T-helper 1 cell treated with Interleukin-12 subunit alpha and Interleukin-12 subunit beta and Interleukin-4 antibody, amounts not matched to agents 30 μg/mL and 1 μg/mL, for 36 hours (primary cell): Measurements from ENCODE around the gene METTL5.
"Not testable (repeated sequence)": the region's sequence is repeated elsewhere in the genome, so short reads cannot be mapped to it uniquely, and the experiment has no call there.

Source experiments
- H3K27ac Mint-ChIP-seq: one replicate; pipeline ENCODE4 v1.8.0; 2021; ENCODE audit warnings: mild to moderate bottlenecking, mixed read lengths
- H3K27me3 Mint-ChIP-seq: one replicate; pipeline ENCODE4 v1.8.0; 2021; ENCODE audit warnings: low read depth, mixed read lengths
- H3K36me3 Mint-ChIP-seq: one replicate; pipeline ENCODE4 v1.8.0; 2021; ENCODE audit warnings: low read depth, mixed read lengths
- H3K4me1 Mint-ChIP-seq: one replicate; pipeline ENCODE4 v1.8.0; 2021; ENCODE audit warnings: low read depth, mixed read lengths
- H3K4me3 Mint-ChIP-seq: one replicate; pipeline ENCODE4 v1.8.0; 2021; ENCODE audit warnings: mild to moderate bottlenecking, moderate library complexity, mixed read lengths
- H3K9me3 Mint-ChIP-seq: one replicate; pipeline ENCODE4 v1.8.0; 2021; ENCODE audit warnings: mixed read lengths

The METTL5 gene

GRCh38 chr2:169817369-169817768 lies 7.3 kb downstream of the METTL5 start:
- H3K9me3 Mint-ChIP-seq, H3K27me3 Mint-ChIP-seq, H3K27ac Mint-ChIP-seq, H3K4me3 Mint-ChIP-seq: not testable (repeated sequence)
- Mint-ChIP-seq H3K36me3 (peaks cover 38% of the 10 kb centered on the region), H3K4me1 (peaks cover 13% of the 10 kb centered on the region)

GRCh38 chr2:169816961-169817360 lies 7.7 kb downstream of the METTL5 start:
- H3K9me3 Mint-ChIP-seq, H3K4me3 Mint-ChIP-seq, H3K27ac Mint-ChIP-seq, H3K27me3 Mint-ChIP-seq: not testable (repeated sequence)
- Mint-ChIP-seq H3K4me1 (peaks cover 13% of the 10 kb centered on the region), H3K36me3 (peaks cover 40% of the 10 kb centered on the region)

GRCh38 chr2:169815849-169816248 lies 8.9 kb downstream of the METTL5 start:
- Mint-ChIP-seq H3K4me3 (no peak overlapping the region), H3K9me3 (peaks cover 9% of the 10 kb centered on the region)

GRCh38 chr2:169808221-169808620 lies 16.5 kb downstream of the METTL5 start:
- Mint-ChIP-seq H3K4me3 (no peak overlapping the region), H3K27me3 (no peaks in the 10 kb centered on the region), H3K9me3 (no peaks in the 10 kb centered on the region), H3K4me1 (peaks cover 2% of the 10 kb centered on the region), H3K36me3 (peaks cover 42% of the 10 kb centered on the region), H3K27ac (no peak overlapping the region)

More at GRCh38 chr2:169815849-169816248, 8.9 kb downstream of the METTL5 start:
- no peak overlapping the region for H3K27ac Mint-ChIP-seq
- no peaks in the 10 kb centered on the region for H3K27me3 Mint-ChIP-seq
- peaks cover 7% of the 10 kb centered on the region for H3K4me1 Mint-ChIP-seq
- peaks cover 40% of the 10 kb centered on the region for H3K36me3 Mint-ChIP-seq

- H3K36me3 Mint-ChIP-seq: peaks cover 42% of the 10 kb centered on the region
- no peaks in the 10 kb centered on the region for H3K27me3 Mint-ChIP-seq
- H3K27ac Mint-ChIP-seq: no peak overlapping the region
- H3K4me3 Mint-ChIP-seq: no peak overlapping the region
- H3K9me3 Mint-ChIP-seq: no peaks in the 10 kb centered on the region
- peaks cover 9% of the 10 kb centered on the region for H3K4me1 Mint-ChIP-seq
These were observed 18.1 kb downstream of the METTL5 start for GRCh38 chr2:169806586-169806985.

GRCh38 chr2:169803480-169803879 lies 21.2 kb downstream of the METTL5 start:
- H3K4me3 Mint-ChIP-seq: no peak overlapping the region
- peaks cover 15% of the 10 kb centered on the region for H3K4me1 Mint-ChIP-seq
- peaks cover 30% of the 10 kb centered on the region for H3K36me3 Mint-ChIP-seq
- no peak overlapping the region for H3K27ac Mint-ChIP-seq
- H3K27me3 Mint-ChIP-seq: no peaks in the 10 kb centered on the region
- H3K9me3 Mint-ChIP-seq: no peaks in the 10 kb centered on the region

GRCh38 chr2:169798718-169799592 lies 25.8 kb downstream of the METTL5 start, which contains the start of gene SSB:
Gene SSB (plus strand): TSS chr2:169798871. CDS start chr2:169800961, 2,090 bp downstream.
- H3K27ac Mint-ChIP-seq: peak within 1 kb of the TSS; percentile 81
- H3K4me3 Mint-ChIP-seq: peak within 1 kb of the TSS; percentile 90
- peaks cover 19% of the 10 kb centered on the region for H3K4me1 Mint-ChIP-seq
- peaks cover 6% of the 10 kb centered on the region for H3K27me3 Mint-ChIP-seq
- H3K36me3 Mint-ChIP-seq: peaks cover 12% of the 10 kb centered on the region
- H3K9me3 Mint-ChIP-seq: no peaks in the 10 kb centered on the region

GRCh38 chr2:169798397-169798717 lies 26.3 kb downstream of the METTL5 start:
- H3K4me3 Mint-ChIP-seq: peak overlapping the region; percentile 78
- H3K27me3 Mint-ChIP-seq: peaks cover 10% of the 10 kb centered on the region
- H3K36me3 Mint-ChIP-seq: peaks cover 12% of the 10 kb centered on the region
- H3K4me1 Mint-ChIP-seq: peaks cover 19% of the 10 kb centered on the region
- no peaks in the 10 kb centered on the region for H3K9me3 Mint-ChIP-seq
- H3K27ac Mint-ChIP-seq: peak overlapping the region; percentile 72

- peak overlapping the region; percentile 63 for H3K4me3 Mint-ChIP-seq
- peaks cover 18% of the 10 kb centered on the region for H3K4me1 Mint-ChIP-seq
- peak overlapping the region; percentile 22 for H3K27ac Mint-ChIP-seq
- H3K27me3 Mint-ChIP-seq: peaks cover 14% of the 10 kb centered on the region
- H3K36me3 Mint-ChIP-seq: peaks cover 11% of the 10 kb centered on the region
- no peaks in the 10 kb centered on the region for H3K9me3 Mint-ChIP-seq
These were observed 27.1 kb downstream of the METTL5 start for GRCh38 chr2:169797601-169798000.

GRCh38 chr2:169796441-169796840 lies 28.3 kb downstream of the METTL5 start:
- Mint-ChIP-seq H3K36me3 (peaks cover 7% of the 10 kb centered on the region), H3K27me3 (peaks cover 18% of the 10 kb centered on the region), H3K4me1 (peaks cover 12% of the 10 kb centered on the region), H3K9me3 (no peaks in the 10 kb centered on the region), H3K4me3 (no peak overlapping the region), H3K27ac (no peak overlapping the region)

GRCh38 chr2:169795181-169795580 lies 29.5 kb downstream of the METTL5 start:
- peaks cover 9% of the 10 kb centered on the region for H3K4me1 Mint-ChIP-seq
- no peak overlapping the region for H3K4me3 Mint-ChIP-seq
- no peaks in the 10 kb centered on the region for H3K9me3 Mint-ChIP-seq
- peaks cover 18% of the 10 kb centered on the region for H3K27me3 Mint-ChIP-seq
- H3K36me3 Mint-ChIP-seq: peaks cover 5% of the 10 kb centered on the region
- no peak overlapping the region for H3K27ac Mint-ChIP-seq

GRCh38 chr2:169790581-169790980 lies 34.1 kb downstream of the METTL5 start:
- H3K4me3 Mint-ChIP-seq: no peak overlapping the region

GRCh38 chr2:169782513-169782912 lies 42.2 kb downstream of the METTL5 start:
- Mint-ChIP-seq H3K4me1 (peaks cover 3% of the 10 kb centered on the region), H3K27ac (no peak overlapping the region), H3K4me3 (no peak overlapping the region), H3K9me3 (no peaks in the 10 kb centered on the region), H3K36me3 (no peaks in the 10 kb centered on the region), H3K27me3 (peaks cover 9% of the 10 kb centered on the region)

More at GRCh38 chr2:169790581-169790980, 34.1 kb downstream of the METTL5 start:
- H3K36me3 Mint-ChIP-seq: no peaks in the 10 kb centered on the region
- H3K9me3 Mint-ChIP-seq: no peaks in the 10 kb centered on the region
- peaks cover 7% of the 10 kb centered on the region for H3K4me1 Mint-ChIP-seq
- no peak overlapping the region for H3K27ac Mint-ChIP-seq
- H3K27me3 Mint-ChIP-seq: peaks cover 38% of the 10 kb centered on the region

- Mint-ChIP-seq H3K4me1 (peaks cover 3% of the 10 kb centered on the region), H3K4me3 (no peak overlapping the region), H3K36me3 (no peaks in the 10 kb centered on the region), H3K27me3 (peaks cover 8% of the 10 kb centered on the region), H3K9me3 (no peaks in the 10 kb centered on the region), H3K27ac (no peak overlapping the region)
These were observed 43.3 kb downstream of the METTL5 start for GRCh38 chr2:169781249-169782013.

GRCh38 chr2:169778446-169778845 lies 46.3 kb downstream of the METTL5 start:
- peaks cover 8% of the 10 kb centered on the region for H3K27me3 Mint-ChIP-seq
- no peaks in the 10 kb centered on the region for H3K36me3 Mint-ChIP-seq
- H3K9me3 Mint-ChIP-seq: no peaks in the 10 kb centered on the region
- peaks cover 3% of the 10 kb centered on the region for H3K4me1 Mint-ChIP-seq
- no peak overlapping the region for H3K4me3 Mint-ChIP-seq
- H3K27ac Mint-ChIP-seq: no peak overlapping the region
